Mononuclear cell (primary cell): ENCODE results near the gene PRDM11. TPM values are rescaled to one million over a fixed set of nuclear protein-coding genes. Genes with fewer than 3 reads are reported as not detected.

Experiments used
- H3K27me3 ChIP-seq: 2 replicates; pipeline ENCODE4 v1.6.0; 2011; ENCODE audit warnings: low read length, control low read depth; ENCODE audit not compliant: insufficient read depth
- H3K4me1 ChIP-seq: 2 replicates; pipeline ENCODE4 v1.5.1; 2011; ENCODE audit warnings: mild to moderate bottlenecking, low read length, control low read depth; ENCODE audit not compliant: insufficient read depth
- H3K4me3 ChIP-seq: 2 replicates; pipeline ENCODE4 v1.5.1; 2011; ENCODE audit warnings: mild to moderate bottlenecking, low read length, moderate library complexity
- H3K9me3 ChIP-seq: 2 replicates; pipeline ENCODE4 v1.5.1; 2011; ENCODE audit warnings: low read depth, mild to moderate bottlenecking, control low read depth, low read length
- total RNA-seq: library from RNA; depleted of rRNA; stranded (reverse); fragments of >200 nt; gene quantifications from one replicate; pipeline ENCODE4 v1.2.3, GENCODE V29; 2012

Gene PRDM11
- total RNA-seq, 1 donor, result 0.73 TPM

- H3K4me1 ChIP-seq, result no peaks in the 10 kb centered on the region
- no peaks in the 10 kb centered on the region for H3K27me3 ChIP-seq
- H3K9me3 ChIP-seq, result no peaks in the 10 kb centered on the region
- H3K4me3 ChIP-seq, result no peak overlapping the region
These were observed 106.4 kb downstream of the PRDM11 start for GRCh38 chr11:45252877-45253276.

GRCh38 chr11:45253640-45254039 lies 107.2 kb downstream of the PRDM11 start:
- no peaks in the 10 kb centered on the region for H3K27me3 ChIP-seq
- no peaks in the 10 kb centered on the region for H3K9me3 ChIP-seq
- no peaks in the 10 kb centered on the region for H3K4me1 ChIP-seq
- H3K4me3 ChIP-seq, result no peak overlapping the region

- no peak overlapping the region for H3K4me3 ChIP-seq
- H3K9me3 ChIP-seq, result no peaks in the 10 kb centered on the region
- no peaks in the 10 kb centered on the region for H3K4me1 ChIP-seq
- H3K27me3 ChIP-seq, result no peaks in the 10 kb centered on the region
These were observed 107.6 kb downstream of the PRDM11 start for GRCh38 chr11:45254070-45254469.

GRCh38 chr11:45258982-45259530 lies 112.6 kb downstream of the PRDM11 start:
- Histone ChIP-seq H3K27me3 (no peaks in the 10 kb centered on the region), H3K9me3 (no peaks in the 10 kb centered on the region), H3K4me1 (no peaks in the 10 kb centered on the region), H3K4me3 (no peak overlapping the region)

- no peak overlapping the region for H3K4me3 ChIP-seq
- no peaks in the 10 kb centered on the region for H3K27me3 ChIP-seq
- no peaks in the 10 kb centered on the region for H3K9me3 ChIP-seq
- no peaks in the 10 kb centered on the region for H3K4me1 ChIP-seq
These were observed 113.2 kb downstream of the PRDM11 start for GRCh38 chr11:45259592-45259991.

GRCh38 chr11:45260071-45260470 lies 113.6 kb downstream of the PRDM11 start:
- no peaks in the 10 kb centered on the region for H3K27me3 ChIP-seq
- H3K9me3 ChIP-seq, result no peaks in the 10 kb centered on the region
- no peaks in the 10 kb centered on the region for H3K4me1 ChIP-seq
- H3K4me3 ChIP-seq, result no peak overlapping the region

GRCh38 chr11:45262900-45263299 lies 116.5 kb downstream of the PRDM11 start:
- H3K9me3 ChIP-seq, result no peaks in the 10 kb centered on the region
- H3K4me3 ChIP-seq, result no peak overlapping the region
- H3K4me1 ChIP-seq, result no peaks in the 10 kb centered on the region
- peaks cover 4% of the 10 kb centered on the region for H3K27me3 ChIP-seq

- Histone ChIP-seq H3K4me3 (no peak overlapping the region), H3K27me3 (peaks cover 4% of the 10 kb centered on the region), H3K4me1 (no peaks in the 10 kb centered on the region), H3K9me3 (no peaks in the 10 kb centered on the region)
These were observed 117.3 kb downstream of the PRDM11 start for GRCh38 chr11:45263773-45264172.

GRCh38 chr11:45264839-45265515 lies 118.5 kb downstream of the PRDM11 start:
- Histone ChIP-seq H3K9me3 (no peaks in the 10 kb centered on the region), H3K4me3 (no peak overlapping the region), H3K27me3 (peaks cover 10% of the 10 kb centered on the region), H3K4me1 (no peaks in the 10 kb centered on the region)

- H3K4me3 ChIP-seq, result no peak overlapping the region
- no peaks in the 10 kb centered on the region for H3K9me3 ChIP-seq
- peaks cover 14% of the 10 kb centered on the region for H3K27me3 ChIP-seq
- H3K4me1 ChIP-seq, result no peaks in the 10 kb centered on the region
These were observed 119.7 kb downstream of the PRDM11 start for GRCh38 chr11:45265969-45266675.

GRCh38 chr11:45266676-45267020 lies 120.2 kb downstream of the PRDM11 start:
- H3K9me3 ChIP-seq, result no peaks in the 10 kb centered on the region
- H3K4me1 ChIP-seq, result no peaks in the 10 kb centered on the region
- no peak overlapping the region for H3K4me3 ChIP-seq
- H3K27me3 ChIP-seq, result peaks cover 14% of the 10 kb centered on the region

GRCh38 chr11:45267052-45267451 lies 120.6 kb downstream of the PRDM11 start:
- Histone ChIP-seq H3K27me3 (peaks cover 14% of the 10 kb centered on the region), H3K4me1 (no peaks in the 10 kb centered on the region), H3K9me3 (no peaks in the 10 kb centered on the region), H3K4me3 (no peak overlapping the region)

- H3K4me3 ChIP-seq, result no peak overlapping the region
- H3K4me1 ChIP-seq, result no peaks in the 10 kb centered on the region
- peaks cover 14% of the 10 kb centered on the region for H3K27me3 ChIP-seq
These were observed 121.3 kb downstream of the PRDM11 start for GRCh38 chr11:45267652-45268299.

GRCh38 chr11:45269678-45270077 lies 123.2 kb downstream of the PRDM11 start:
- Histone ChIP-seq H3K9me3 (no peaks in the 10 kb centered on the region), H3K4me3 (no peak overlapping the region), H3K4me1 (no peaks in the 10 kb centered on the region), H3K27me3 (peaks cover 14% of the 10 kb centered on the region)

More at GRCh38 chr11:45267652-45268299, 121.3 kb downstream of the PRDM11 start:
- H3K9me3 ChIP-seq, result no peaks in the 10 kb centered on the region

- H3K27me3 ChIP-seq, result peaks cover 10% of the 10 kb centered on the region
- H3K9me3 ChIP-seq, result no peaks in the 10 kb centered on the region
- no peak overlapping the region for H3K4me3 ChIP-seq
- H3K4me1 ChIP-seq, result no peaks in the 10 kb centered on the region
These were observed 124.7 kb downstream of the PRDM11 start for GRCh38 chr11:45270946-45271716.
